Measurements from ENCODE around the gene MYH11. TPM values are rescaled to one million over a fixed set of nuclear protein-coding genes. Genes with fewer than 3 reads are reported as not detected.

The MYH11 gene
- total and polyA plus RNA-seq, 2 experiments from 2014 or later, result 1.6 to 5.9 TPM

- TF ChIP-seq, protein P1, sequence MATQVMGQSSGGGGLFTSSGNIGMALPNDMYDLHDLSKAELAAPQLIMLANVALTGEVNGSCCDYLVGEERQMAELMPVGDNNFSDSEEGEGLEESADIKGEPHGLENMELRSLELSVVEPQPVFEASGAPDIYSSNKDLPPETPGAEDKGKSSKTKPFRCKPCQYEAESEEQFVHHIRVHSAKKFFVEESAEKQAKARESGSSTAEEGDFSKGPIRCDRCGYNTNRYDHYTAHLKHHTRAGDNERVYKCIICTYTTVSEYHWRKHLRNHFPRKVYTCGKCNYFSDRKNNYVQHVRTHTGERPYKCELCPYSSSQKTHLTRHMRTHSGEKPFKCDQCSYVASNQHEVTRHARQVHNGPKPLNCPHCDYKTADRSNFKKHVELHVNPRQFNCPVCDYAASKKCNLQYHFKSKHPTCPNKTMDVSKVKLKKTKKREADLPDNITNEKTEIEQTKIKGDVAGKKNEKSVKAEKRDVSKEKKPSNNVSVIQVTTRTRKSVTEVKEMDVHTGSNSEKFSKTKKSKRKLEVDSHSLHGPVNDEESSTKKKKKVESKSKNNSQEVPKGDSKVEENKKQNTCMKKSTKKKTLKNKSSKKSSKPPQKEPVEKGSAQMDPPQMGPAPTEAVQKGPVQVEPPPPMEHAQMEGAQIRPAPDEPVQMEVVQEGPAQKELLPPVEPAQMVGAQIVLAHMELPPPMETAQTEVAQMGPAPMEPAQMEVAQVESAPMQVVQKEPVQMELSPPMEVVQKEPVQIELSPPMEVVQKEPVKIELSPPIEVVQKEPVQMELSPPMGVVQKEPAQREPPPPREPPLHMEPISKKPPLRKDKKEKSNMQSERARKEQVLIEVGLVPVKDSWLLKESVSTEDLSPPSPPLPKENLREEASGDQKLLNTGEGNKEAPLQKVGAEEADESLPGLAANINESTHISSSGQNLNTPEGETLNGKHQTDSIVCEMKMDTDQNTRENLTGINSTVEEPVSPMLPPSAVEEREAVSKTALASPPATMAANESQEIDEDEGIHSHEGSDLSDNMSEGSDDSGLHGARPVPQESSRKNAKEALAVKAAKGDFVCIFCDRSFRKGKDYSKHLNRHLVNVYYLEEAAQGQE (IDR thresholded peaks at IDR 0.05; ENCODE audit: unreplicated experiment), result no peak
- TF ChIP-seq CREB1 (CRISPR knock-in tag; IDR thresholded peaks at IDR 0.05; ENCODE audit: low read depth) (no peak), EZH2phosphoT487 (IDR thresholded peaks at IDR 0.05; ENCODE audit: unreplicated experiment) (no peak)
These were observed 25.1 kb upstream of the MYH11 start (continued) for GRCh38 chr16:15881794-15882379.

DNA sequence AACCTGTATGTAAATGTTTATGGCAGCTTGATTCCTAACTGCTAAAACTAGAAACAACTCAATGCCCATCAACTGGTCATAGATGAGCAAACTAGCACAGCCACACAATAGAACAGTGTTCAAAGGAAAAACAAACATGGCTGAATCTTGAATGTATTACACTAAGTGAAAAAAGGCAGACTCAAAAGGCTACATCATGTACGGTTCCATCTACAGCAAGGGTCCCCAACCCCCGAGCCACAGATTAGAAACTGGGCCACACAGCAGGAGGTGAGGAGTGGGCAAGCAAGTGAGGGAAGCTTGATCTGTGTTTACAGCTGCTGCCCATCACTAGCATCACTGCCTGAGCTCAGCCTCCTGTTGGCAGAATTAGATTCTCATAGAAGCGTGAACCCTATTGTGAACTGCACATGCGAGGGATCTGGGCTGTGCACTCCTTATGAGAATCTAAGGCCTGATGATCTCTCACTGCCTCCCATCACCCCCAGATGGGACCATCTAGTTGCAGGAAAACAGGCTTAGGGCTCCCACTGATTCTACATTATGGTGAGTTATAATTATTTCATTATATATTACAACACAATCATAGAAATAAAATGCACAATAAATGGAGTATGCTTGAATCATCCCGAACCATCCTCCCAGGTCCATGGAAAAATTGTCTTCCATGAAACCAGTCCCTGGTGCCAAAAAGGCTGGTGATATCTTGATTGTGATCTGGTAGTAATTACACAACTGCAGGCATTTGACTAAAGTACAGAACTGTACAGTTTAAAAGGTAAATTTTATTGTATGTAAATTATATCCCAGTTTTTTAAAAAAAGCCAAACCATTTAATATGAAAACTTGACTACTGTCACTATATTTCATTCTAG, 23.8 kb upstream of the MYH11 start:
- Mint-ChIP-seq H3K9me3 (no peaks in the 10 kb centered on the region), H3K4me1 (peaks cover 3% of the 10 kb centered on the region; the same call in 2 of the 3 replicates), H3K27me3 (ENCODE audit: insufficient read depth, low read depth, poor library complexity) (no peaks in the 10 kb centered on the region), H3K4me3 (no peak overlapping the region), H3K27ac (no peak overlapping the region), H3K36me3 (ENCODE audit: low read depth) (peaks cover 56% of the 10 kb centered on the region)
- peaks cover 24% of the 10 kb centered on the region for H3K79me2 ChIP-seq (replicated peaks; ENCODE audit: insufficient read depth)
- H3K27me3 ChIP-seq (ENCODE audit: insufficient read depth), result no peaks in the 10 kb centered on the region
- no peaks in the 10 kb centered on the region for H3F3A ChIP-seq (replicated peaks; ENCODE audit: low read depth)
- no peaks in the 10 kb centered on the region for H3K36me3 ChIP-seq (ENCODE audit: insufficient read depth)
- H3K27ac ChIP-seq (ENCODE audit: low read depth), result no peak overlapping the region
- H3K9me2 ChIP-seq (ENCODE audit: insufficient read depth), result no peaks in the 10 kb centered on the region
- no peak overlapping the region for H2AFZ ChIP-seq
- no peaks in the 10 kb centered on the region for H3K4me1 ChIP-seq (ENCODE audit: insufficient read depth)
- peaks cover 2% of the 10 kb centered on the region; the same call in 1 of the 2 replicates for H4K20me1 ChIP-seq (replicated peaks; ENCODE audit: insufficient read depth)
- no peak overlapping the region for H3K4me2 ChIP-seq
- no peak overlapping the region for H3K4me3 ChIP-seq
- no peak for DNase-seq (ENCODE audit: low spot score)
- ATAC-seq, result no peak
- TF ChIP-seq STAT1 (IDR thresholded peaks at IDR 0.05; ENCODE audit: unreplicated experiment) (no peak), JUNB (IDR thresholded peaks at IDR 0.05; ENCODE audit: unreplicated experiment) (no peak), ZNF114 (CRISPR knock-in tag; IDR thresholded peaks at IDR 0.05) (no peak), NANOG (IDR thresholded peaks at IDR 0.05; ENCODE audit: borderline replicate concordance) (no peak), ZNF462 (CRISPR knock-in tag; IDR thresholded peaks at IDR 0.05) (no peak), ZNF331 (CRISPR knock-in tag; IDR thresholded peaks at IDR 0.05; ENCODE audit: low read depth) (no peak), EZH2 (IDR thresholded peaks at IDR 0.05; ENCODE audit: low read depth, unreplicated experiment) (no peak), CTCF (conservative IDR thresholded peaks at IDR 0.05; ENCODE audit: low read depth in 2 of 2) (no peak), CREB1 (CRISPR knock-in tag; IDR thresholded peaks at IDR 0.05; ENCODE audit: low read depth) (no peak), EZH2phosphoT487 (IDR thresholded peaks at IDR 0.05; ENCODE audit: unreplicated experiment) (no peak), POLR2AphosphoS5 (IDR thresholded peaks at IDR 0.05; ENCODE audit: low read depth) (no peak)
